DOHH2 (cell line): ENCODE measurements around the gene OR8S1.

Experiments used
- EZH2phosphoT487 ChIP-seq: fragments of 200-600 bp; sonication (generic); IDR thresholded peaks from 2 replicates; pipeline ENCODE4 v1.6.1; 2017; ENCODE audit warnings: borderline replicate concordance, mild to moderate bottlenecking, antibody characterized with exemption, low read length, moderate library complexity, mixed read lengths
- TF ChIP-seq, protein P1 (sequence below): fragments of 200-600 bp; sonication (generic); IDR thresholded peaks from one replicate; pipeline ENCODE4 v1.5.1; 2014; ENCODE audit warnings: antibody characterized with exemption, mild to moderate bottlenecking, low read depth, low read length; ENCODE audit not compliant: poor library complexity, severe bottlenecking

- TF ChIP-seq, protein P1, sequence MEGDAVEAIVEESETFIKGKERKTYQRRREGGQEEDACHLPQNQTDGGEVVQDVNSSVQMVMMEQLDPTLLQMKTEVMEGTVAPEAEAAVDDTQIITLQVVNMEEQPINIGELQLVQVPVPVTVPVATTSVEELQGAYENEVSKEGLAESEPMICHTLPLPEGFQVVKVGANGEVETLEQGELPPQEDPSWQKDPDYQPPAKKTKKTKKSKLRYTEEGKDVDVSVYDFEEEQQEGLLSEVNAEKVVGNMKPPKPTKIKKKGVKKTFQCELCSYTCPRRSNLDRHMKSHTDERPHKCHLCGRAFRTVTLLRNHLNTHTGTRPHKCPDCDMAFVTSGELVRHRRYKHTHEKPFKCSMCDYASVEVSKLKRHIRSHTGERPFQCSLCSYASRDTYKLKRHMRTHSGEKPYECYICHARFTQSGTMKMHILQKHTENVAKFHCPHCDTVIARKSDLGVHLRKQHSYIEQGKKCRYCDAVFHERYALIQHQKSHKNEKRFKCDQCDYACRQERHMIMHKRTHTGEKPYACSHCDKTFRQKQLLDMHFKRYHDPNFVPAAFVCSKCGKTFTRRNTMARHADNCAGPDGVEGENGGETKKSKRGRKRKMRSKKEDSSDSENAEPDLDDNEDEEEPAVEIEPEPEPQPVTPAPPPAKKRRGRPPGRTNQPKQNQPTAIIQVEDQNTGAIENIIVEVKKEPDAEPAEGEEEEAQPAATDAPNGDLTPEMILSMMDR, result no peak
- TF ChIP-seq EZH2phosphoT487, result no peak
Observed at GRCh38 chr12:48482198-48482597, 43.2 kb upstream of the OR8S1 start, which contains the start of gene C12orf54.
